Endothelial cell of umbilical vein (primary cell): ENCODE data around the gene ICAM1.

Source experiments
- CTCF ChIP-seq, 2 donors: IDR thresholded peaks; 1 replicate in 1 of 2; 2 replicates in 1 of 2; pipeline ENCODE4 v1.5.1; 2011; ENCODE audit warnings: low read length in 2 of 2, mild to moderate bottlenecking in 2 of 2, moderate library complexity in 2 of 2, control low read depth in 1 of 2, inconsistent platforms in 1 of 2, low read depth in 1 of 2; ENCODE audit not compliant: insufficient read depth in 1 of 2; ENCODE audit errors: extremely low read depth in 1 of 2
- EZH2 ChIP-seq: IDR thresholded peaks from 2 replicates; pipeline ENCODE4 v1.6.1; 2012; ENCODE audit warnings: borderline replicate concordance, low read depth, mild to moderate bottlenecking, moderate library complexity, low read length, inconsistent platforms; ENCODE audit not compliant: severe bottlenecking
- FOS ChIP-seq: IDR thresholded peaks from 2 replicates; pipeline ENCODE4 v1.6.1; 2011; ENCODE audit warnings: mild to moderate bottlenecking, low read length, moderate library complexity, borderline replicate concordance; ENCODE audit not compliant: insufficient read depth
- MAX ChIP-seq: IDR thresholded peaks from 2 replicates; pipeline ENCODE4 v1.6.1; 2011; ENCODE audit not compliant: insufficient read depth, insufficient read length
- MYC ChIP-seq: IDR thresholded peaks from one replicate; pipeline ENCODE4 v1.6.1; 2011; ENCODE audit warnings: mild to moderate bottlenecking, low read depth, low read length
- POLR2A ChIP-seq: IDR thresholded peaks from 2 replicates; pipeline ENCODE4 v1.6.1; 2012; ENCODE audit warnings: low read depth, mild to moderate bottlenecking, control low read depth, low read length
- POLR2AphosphoS5 ChIP-seq: IDR thresholded peaks from 2 replicates; pipeline ENCODE4 v1.6.1; 2012; ENCODE audit warnings: low read depth, mild to moderate bottlenecking, control low read depth, low read length, moderate library complexity; ENCODE audit not compliant: insufficient read depth

GRCh38 chr19:10274589-10274988, 3.7 kb downstream of the ICAM1 start:
- TF ChIP-seq CTCF (IDR thresholded peaks at IDR 0.05; ENCODE audit: extremely low read depth in 1 of 2, insufficient read depth in 1 of 2, low read depth in 1 of 2, low read length in 2 of 2): no peak
- TF ChIP-seq POLR2AphosphoS5: no peak
- no peak for TF ChIP-seq POLR2A
- no peak for TF ChIP-seq MYC
- no peak for TF ChIP-seq FOS
- TF ChIP-seq EZH2: no peak
- no peak for TF ChIP-seq MAX
